Tibial nerve (tissue), 4 donors: ENCODE measurements around the gene GNG14. TPM values are rescaled to one million over a fixed set of nuclear protein-coding genes. Genes with fewer than 3 reads are reported as not detected.

Experiments
- DNase-seq, 2 donors: peaks; one replicate each; pipeline ENCODE4 v3.0.0-alpha.2; 2019; ENCODE audit warnings: low spot score in 2 of 2
- H3K27ac ChIP-seq, 4 donors: fragments of 200-600 bp; sonication (generic) in 3 of 4; one replicate each; pipeline ENCODE4 v1.5.1; 2017 to 2019; ENCODE audit warnings: mild to moderate bottlenecking in 1 of 4
- H3K27me3 ChIP-seq, 2 donors: fragments of 200-600 bp; sonication (generic) in 1 of 2; one replicate each; pipeline versions ENCODE4 v1.5.1 to v1.6.0; 2017 to 2019
- H3K36me3 ChIP-seq, 3 donors: fragments of 200-600 bp; sonication (generic); one replicate each; pipeline ENCODE4 v1.5.1; 2018 to 2019
- H3K4me1 ChIP-seq, 4 donors: fragments of 200-600 bp; sonication (generic) in 3 of 4; one replicate each; pipeline ENCODE4 v1.5.1; 2017 to 2019
- H3K4me3 ChIP-seq, 4 donors: fragments of 200-600 bp; sonication (generic) in 3 of 4; one replicate each; pipeline ENCODE4 v1.5.1; 2017 to 2019; ENCODE audit warnings: mild to moderate bottlenecking in 1 of 4, moderate library complexity in 1 of 4
- H3K9me3 ChIP-seq, 4 donors: fragments of 200-600 bp; sonication (generic) in 3 of 4; one replicate each; pipeline ENCODE4 v1.5.1; 2017 to 2019
- EP300 ChIP-seq, 2 donors: sonication (generic); formaldehyde crosslinking; IDR thresholded peaks; one replicate each; pipeline ENCODE4 v1.6.1; 2017; ENCODE audit warnings: antibody characterized with exemption in 2 of 2, mild to moderate bottlenecking in 1 of 2
- POLR2A ChIP-seq, 2 donors: fragments of 450-650 bp; IDR thresholded peaks; one replicate each; pipeline ENCODE4 v1.6.1; 2017; ENCODE audit warnings: antibody characterized with exemption in 2 of 2, mild to moderate bottlenecking in 2 of 2, moderate library complexity in 2 of 2
- WGBS, 2 donors: methylation state at CpG; one replicate each; pipeline ENCODE4 v1.1.5; 2018; 5-methylcytosine and 5-hydroxymethylcytosine counted together
- small RNA-seq: library from RNA; depleted of rRNA; stranded (forward); fragments of <200 nt; gene quantifications from one replicate; pipeline ENCODE3, GENCODE V24; 2016
- total RNA-seq, 4 donors: library from RNA; depleted of rRNA; stranded (reverse); fragments of >200 nt; gene quantifications; one replicate each; pipeline ENCODE4 v1.1.0, GENCODE V29; 2016
- TF ChIP-seq, protein P1 (sequence below), 5 experiments: fragments of 200-600 bp in 3 of 5; fragments of 450-650 bp in 2 of 5; sonication (generic) in 3 of 5; IDR thresholded peaks; one replicate each; pipeline ENCODE4 v1.5.1; 2016 to 2019; ENCODE audit warnings: antibody characterized with exemption in 5 of 5, mild to moderate bottlenecking in 3 of 5, moderate library complexity in 2 of 5

Gene GNG14
- total RNA-seq, 4 donors from 2014 or later: not detected

DNA sequence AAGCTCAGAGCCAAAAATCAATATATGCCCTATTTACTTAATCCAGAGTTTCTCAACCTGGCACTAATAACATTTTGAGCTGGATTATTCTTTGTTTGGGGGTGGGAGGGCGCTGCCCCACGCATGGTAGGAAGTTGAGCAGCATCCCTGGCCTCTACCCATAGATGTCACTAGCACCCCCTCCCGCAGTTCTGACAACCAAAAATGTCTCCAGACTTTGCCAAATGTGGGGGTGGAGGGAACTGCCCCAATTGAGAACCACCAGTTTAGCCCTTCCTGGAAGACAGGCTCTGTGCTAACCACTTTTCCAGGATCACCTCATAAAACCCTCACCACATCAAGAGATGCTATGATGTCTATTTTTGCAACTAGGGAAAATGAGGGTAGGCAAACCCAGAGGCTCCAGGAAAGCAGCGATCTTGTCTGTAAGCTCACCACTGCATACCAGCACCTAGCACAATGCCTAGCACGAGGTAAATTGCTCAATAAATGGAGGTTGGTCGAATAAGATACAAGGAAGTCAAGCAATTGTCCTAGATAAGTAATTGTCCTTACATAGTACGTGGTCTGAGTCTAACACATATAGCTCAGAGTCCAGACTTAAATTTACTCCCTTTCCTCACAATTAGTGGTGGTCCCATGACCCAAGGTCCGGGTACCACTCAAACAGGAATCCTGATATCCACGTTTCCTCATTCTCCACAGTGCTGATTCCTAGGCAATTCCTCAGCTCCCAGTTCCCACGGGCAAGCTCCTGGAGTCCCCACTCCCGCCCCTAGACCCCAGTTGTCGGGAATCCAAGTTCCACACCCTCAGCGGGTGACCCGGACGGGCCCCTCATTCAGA lies 45.8 kb downstream of the GNG14 start:
- peaks cover 0 to 33% (median 0%) of the 10 kb centered on the region in 3 donors for H3K36me3 ChIP-seq
- H3K9me3 ChIP-seq: no peaks in the 10 kb centered on the region
- H3K4me1 ChIP-seq: peaks cover 0 to 64% (median 34%) of the 10 kb centered on the region in 4 donors
- no peak for TF ChIP-seq POLR2A (IDR thresholded peaks at IDR 0.05)
- DNase-seq: no peak
- H3K4me3 ChIP-seq: peak overlapping the region; percentile 47 to 100 (median 88)
- no peaks in the 10 kb centered on the region for H3K27me3 ChIP-seq
- peak overlapping the region; percentile 74 to 98 (median 94) for H3K27ac ChIP-seq
- 1 to 4% methylated on average over 11 to 15 of the region's 15 CpGs for WGBS, 2 donors

DNA sequence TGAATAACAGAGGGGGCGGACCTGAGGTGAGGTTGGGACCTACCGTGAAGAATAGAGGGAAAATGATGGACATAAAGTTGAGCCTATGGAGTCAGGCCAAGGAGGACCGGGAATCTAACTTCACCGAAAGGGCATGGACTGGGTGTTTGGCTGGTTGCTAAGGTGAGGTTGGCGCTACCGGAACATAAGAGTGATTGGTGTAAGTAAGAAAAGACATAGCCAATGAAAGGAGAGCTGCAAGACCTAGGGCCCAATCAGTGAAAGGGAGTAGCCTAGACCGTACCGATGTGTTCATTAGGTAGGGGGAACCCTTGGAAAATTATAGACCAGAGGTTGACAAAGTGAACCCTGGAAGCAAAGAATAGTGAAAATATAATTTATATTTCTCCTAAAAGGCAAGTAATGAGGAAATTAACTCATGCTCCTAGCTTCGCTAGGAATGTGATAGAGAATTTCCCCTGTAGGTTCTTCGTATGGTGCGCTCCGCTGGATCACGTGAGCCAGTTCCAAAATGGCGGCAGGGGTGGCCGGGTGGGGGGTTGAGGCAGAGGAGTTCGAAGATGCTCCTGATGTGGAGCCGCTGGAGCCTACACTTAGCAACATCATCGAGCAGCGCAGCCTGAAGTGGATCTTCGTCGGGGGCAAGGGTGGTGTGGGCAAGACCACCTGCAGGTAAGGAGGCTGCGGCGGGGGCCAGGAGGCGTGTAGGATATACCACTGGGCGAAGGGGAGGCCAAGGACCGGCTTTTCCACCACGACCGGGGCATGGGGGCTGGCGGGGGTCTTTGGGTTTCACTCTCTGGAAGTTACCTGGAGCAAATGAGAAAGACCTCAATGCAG lies 49.4 kb downstream of the GNG14 start, which contains the start of gene GET3:
GET3 (plus strand) TSS at position 503 of the 840 bp plus-strand sequence; CDS start at position 512, 9 bp downstream.
- H3K4me1 ChIP-seq: peaks cover 0 to 49% (median 31%) of the 10 kb centered on the region in 4 donors
- WGBS, 2 donors: 0% methylated on average over 29 of the region's 29 CpGs
- peak; percentile 84 to 86 for TF ChIP-seq EP300 (IDR thresholded peaks at IDR 0.05)
- peak in 1 of 2 donors; percentile 6 for TF ChIP-seq POLR2A (IDR thresholded peaks at IDR 0.05)
- TF ChIP-seq, protein P1, sequence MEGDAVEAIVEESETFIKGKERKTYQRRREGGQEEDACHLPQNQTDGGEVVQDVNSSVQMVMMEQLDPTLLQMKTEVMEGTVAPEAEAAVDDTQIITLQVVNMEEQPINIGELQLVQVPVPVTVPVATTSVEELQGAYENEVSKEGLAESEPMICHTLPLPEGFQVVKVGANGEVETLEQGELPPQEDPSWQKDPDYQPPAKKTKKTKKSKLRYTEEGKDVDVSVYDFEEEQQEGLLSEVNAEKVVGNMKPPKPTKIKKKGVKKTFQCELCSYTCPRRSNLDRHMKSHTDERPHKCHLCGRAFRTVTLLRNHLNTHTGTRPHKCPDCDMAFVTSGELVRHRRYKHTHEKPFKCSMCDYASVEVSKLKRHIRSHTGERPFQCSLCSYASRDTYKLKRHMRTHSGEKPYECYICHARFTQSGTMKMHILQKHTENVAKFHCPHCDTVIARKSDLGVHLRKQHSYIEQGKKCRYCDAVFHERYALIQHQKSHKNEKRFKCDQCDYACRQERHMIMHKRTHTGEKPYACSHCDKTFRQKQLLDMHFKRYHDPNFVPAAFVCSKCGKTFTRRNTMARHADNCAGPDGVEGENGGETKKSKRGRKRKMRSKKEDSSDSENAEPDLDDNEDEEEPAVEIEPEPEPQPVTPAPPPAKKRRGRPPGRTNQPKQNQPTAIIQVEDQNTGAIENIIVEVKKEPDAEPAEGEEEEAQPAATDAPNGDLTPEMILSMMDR (IDR thresholded peaks at IDR 0.05): peak in 2 of 5 experiments; percentile 59 to 71
- H3K4me3 ChIP-seq: peak within 1 kb of the TSS; percentile 64 to 86 (median 80)
- H3K36me3 ChIP-seq: peaks cover 0 to 33% (median 0%) of the 10 kb centered on the region in 3 donors
- DNase-seq: peak; percentile 82 to 93
- no peaks in the 10 kb centered on the region for H3K27me3 ChIP-seq
- no peaks in the 10 kb centered on the region for H3K9me3 ChIP-seq
- H3K27ac ChIP-seq: peak within 1 kb of the TSS; percentile 84 to 97 (median 90)

DNA sequence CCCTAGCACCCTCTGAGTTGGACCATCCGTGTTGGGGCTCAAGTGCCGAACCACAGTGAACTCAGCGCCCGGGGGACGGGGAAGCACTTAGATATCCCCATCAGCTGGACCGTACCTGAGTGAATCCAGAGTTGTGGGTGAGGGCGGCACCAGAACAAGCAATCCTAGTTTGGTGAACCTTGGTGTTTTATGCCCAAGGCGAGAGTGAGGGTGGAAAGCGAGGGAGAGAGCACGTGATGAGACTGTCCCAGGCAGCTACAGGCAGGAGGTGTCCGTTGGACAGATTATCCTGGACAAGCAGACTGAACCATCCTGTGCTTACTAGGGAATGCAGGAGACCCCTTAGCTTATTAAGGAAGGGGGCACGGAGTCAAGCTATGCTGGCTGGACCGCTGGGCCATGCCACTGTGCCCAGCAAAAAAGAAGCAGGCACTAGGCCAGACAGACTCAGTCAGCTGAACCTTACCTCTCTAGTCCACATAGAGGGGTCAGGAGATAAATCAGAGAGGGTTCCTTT lies 50.1 kb downstream of the GNG14 start:
- 9 to 14% methylated on average over 13 of the region's 13 CpGs for WGBS, 2 donors
- Histone ChIP-seq H3K27ac (peak overlapping the region in 3 of 4 donors; percentile 84 to 97 (median 87)), H3K4me1 (peaks cover 0 to 42% (median 24%) of the 10 kb centered on the region in 4 donors), H3K27me3 (no peaks in the 10 kb centered on the region), H3K4me3 (peak overlapping the region; percentile 64 to 86 (median 80)), H3K9me3 (no peaks in the 10 kb centered on the region), H3K36me3 (peaks cover 0 to 40% (median 0%) of the 10 kb centered on the region in 3 donors)
- TF ChIP-seq POLR2A (IDR thresholded peaks at IDR 0.05) (no peak), EP300 (IDR thresholded peaks at IDR 0.05) (no peak)
- TF ChIP-seq, protein P1 (IDR thresholded peaks at IDR 0.05): no peak
- DNase-seq: no peak

Small RNA genes within 50 kb of the gene (small RNA-seq; reads per million reads assigned to genes)
- gene SNORD41: 280 reads per million, percentile 97 among the genes with 10 or more reads in this experiment

Other genes starting within 250 kb of the GNG14 start
- gene ZNF443, start 247.0 kb upstream of the GNG14 start, total RNA-seq: 1 to 10 TPM; 2.8 to 4.5 (median 3.7) TPM
- gene ZNF709, start 203.2 kb upstream of the GNG14 start, total RNA-seq: 1 to 10 TPM; 2.9 to 4.8 (median 4.5) TPM
- gene ZNF564, start 136.5 kb upstream of the GNG14 start, total RNA-seq: 10 to 100 TPM; 12.0 to 20.6 (median 14.7) TPM
- gene ZNF490, start 77.2 kb upstream of the GNG14 start, total RNA-seq: 1 to 10 TPM; 3.1 to 6.7 (median 4.8) TPM
- 10 to 100 TPM; 36.1 to 38.7 (median 37.6) TPM for gene ZNF791, start 77.1 kb upstream of the GNG14 start, total RNA-seq
- gene MAN2B1, start 21.3 kb upstream of the GNG14 start, total RNA-seq: 10 to 100 TPM; 48.5 to 89.4 (median 58.5) TPM
- gene WDR83, start 21.2 kb upstream of the GNG14 start, total RNA-seq: 10 to 100 TPM in 3 of 4 donors, 1 to 10 TPM in 1; 7.9 to 19.8 (median 16.8) TPM
- gene DHPS, start 6.1 kb upstream of the GNG14 start, total RNA-seq: 100 to 1,000 TPM; 117 to 180 (median 160) TPM
- 1 to 10 TPM; 1.2 to 7.5 (median 5.7) TPM for gene FBXW9, start 8.6 kb downstream of the GNG14 start, total RNA-seq
- 100 to 1,000 TPM in 1 of 4 donors, 10 to 100 TPM in 3; 56.1 to 120 (median 77.6) TPM for gene TNPO2, start 35.9 kb downstream of the GNG14 start, total RNA-seq
- gene TRIR, start 46.7 kb downstream of the GNG14 start, total RNA-seq: 100 to 1,000 TPM; 328 to 649 (median 501) TPM
- 10 to 100 TPM; 22.6 to 40.4 (median 36.3) TPM for gene GET3, start 49.5 kb downstream of the GNG14 start, total RNA-seq
- under 1 TPM in 1 of 4 donors, not detected in 3; 0.21 TPM for gene BEST2, start 63.8 kb downstream of the GNG14 start, total RNA-seq
- gene HOOK2, start 87.6 kb downstream of the GNG14 start, total RNA-seq: 100 to 1,000 TPM in 1 of 4 donors, 10 to 100 TPM in 3; 27.3 to 109 (median 50.2) TPM
- 100 to 1,000 TPM; 421 to 676 (median 613) TPM for gene JUNB, start 103.5 kb downstream of the GNG14 start, total RNA-seq
- 100 to 1,000 TPM; 129 to 182 (median 163) TPM for gene PRDX2, start 113.8 kb downstream of the GNG14 start, total RNA-seq
- gene THSD8, start 114.1 kb downstream of the GNG14 start, total RNA-seq: 1 to 10 TPM in 1 of 4 donors, not detected in 3; 4.8 TPM
- 1 to 10 TPM; 5.4 to 8.6 (median 6.7) TPM for gene RNASEH2A, start 118.6 kb downstream of the GNG14 start, total RNA-seq
- gene RTBDN, start 146.6 kb downstream of the GNG14 start, total RNA-seq: not detected
- gene MAST1, start 150.5 kb downstream of the GNG14 start, total RNA-seq: not detected
- gene DNASE2, start 193.5 kb downstream of the GNG14 start, total RNA-seq: 10 to 100 TPM; 38.1 to 59.0 (median 44.2) TPM
- gene KLF1, start 199.2 kb downstream of the GNG14 start, total RNA-seq: not detected
- 10 to 100 TPM; 50.4 to 68.0 (median 64.6) TPM for gene GCDH, start 203.2 kb downstream of the GNG14 start, total RNA-seq
- gene SYCE2, start 231.3 kb downstream of the GNG14 start, total RNA-seq: not detected
- gene FARSA, start 245.7 kb downstream of the GNG14 start, total RNA-seq: 10 to 100 TPM; 22.7 to 44.7 (median 32.2) TPM